Hepatocyte (in vitro differentiated cells): ENCODE results near the gene TES. TPM values are rescaled to one million over a fixed set of nuclear protein-coding genes. Genes with fewer than 3 reads are reported as not detected.
"Not testable (repeated sequence)": the region's sequence is repeated elsewhere in the genome, so short reads cannot be mapped to it uniquely, and the experiment has no call there.

Experiments used
- DNase-seq: peaks from one replicate; pipeline ENCODE4 v3.0.0-alpha.2; 2016; ENCODE audit warnings: low spot score
- H2AFZ ChIP-seq: fragments of 200-600 bp; sonication (generic); 2 replicates; pipeline ENCODE4 v1.6.0; 2016; ENCODE audit warnings: antibody characterized with exemption, mild to moderate bottlenecking
- H3K27ac ChIP-seq: fragments of 200-600 bp; sonication (generic); 2 replicates; pipeline ENCODE4 v1.5.1; 2016; ENCODE audit warnings: mild to moderate bottlenecking
- H3K27me3 ChIP-seq: fragments of 200-600 bp; sonication (generic); 2 replicates; pipeline ENCODE4 v1.6.1; 2016
- H3K36me3 ChIP-seq: fragments of 200-600 bp; sonication (generic); replicated peaks from 2 replicates; pipeline ENCODE4 v1.5.1; 2016; ENCODE audit warnings: low read depth; ENCODE audit not compliant: insufficient read depth
- H3K4me1 ChIP-seq: fragments of 200-600 bp; sonication (generic); 2 replicates; pipeline ENCODE4 v1.5.1; 2016; ENCODE audit warnings: mild to moderate bottlenecking, moderate library complexity; ENCODE audit not compliant: insufficient read depth
- H3K4me2 ChIP-seq: fragments of 200-600 bp; sonication (generic); 2 replicates; pipeline ENCODE4 v1.6.0; 2016
- H3K4me3 ChIP-seq: fragments of 200-600 bp; sonication (generic); 2 replicates; pipeline ENCODE4 v1.5.1; 2016; ENCODE audit warnings: mild to moderate bottlenecking
- H3K79me2 ChIP-seq: fragments of 200-600 bp; sonication (generic); 2 replicates; pipeline ENCODE4 v1.6.0; 2017; ENCODE audit warnings: mild to moderate bottlenecking
- H3K9me2 ChIP-seq: fragments of 200-600 bp; sonication (generic); replicated peaks from 2 replicates; pipeline ENCODE4 v1.6.0; 2017; ENCODE audit warnings: mild to moderate bottlenecking; ENCODE audit not compliant: insufficient read depth
- H3K9me3 ChIP-seq: fragments of 200-600 bp; sonication (generic); 2 replicates; pipeline ENCODE4 v1.5.1; 2016; ENCODE audit warnings: low read depth, mild to moderate bottlenecking
- H4K20me1 ChIP-seq: fragments of 200-600 bp; sonication (generic); 2 replicates; pipeline ENCODE4 v1.6.0; 2016; ENCODE audit warnings: mild to moderate bottlenecking; ENCODE audit not compliant: insufficient read depth, poor library complexity, severe bottlenecking
- EZH2 ChIP-seq: fragments of 200-600 bp; sonication (generic); IDR thresholded peaks from 2 replicates; pipeline ENCODE4 v1.6.1; 2016; ENCODE audit warnings: antibody characterized with exemption, mild to moderate bottlenecking, borderline replicate concordance
- EZH2phosphoT487 ChIP-seq: fragments of 200-600 bp; sonication (generic); IDR thresholded peaks from one replicate; pipeline ENCODE4 v1.6.1; 2018; ENCODE audit warnings: antibody characterized with exemption, mild to moderate bottlenecking, low read depth, moderate library complexity; ENCODE audit not compliant: unreplicated experiment, severe bottlenecking
- WGBS: methylation state at CpG from one replicate; pipeline ENCODE4 v1.1.6; 2016; ENCODE audit warnings: low lambda C conversion rate; ENCODE audit errors: missing lambda C conversion rate; 5-methylcytosine and 5-hydroxymethylcytosine counted together
- polyA plus RNA-seq: library from polyadenylated mRNA; unstranded; fragments of >200 nt; fragmentation: Nextera tagmentation; extraction: Ambion mirVana; gene quantifications from 2 replicates; pipeline ENCODE4 v1.2.1, GENCODE V29; 2016
- total RNA-seq: library from RNA; depleted of rRNA; stranded (reverse); fragments of >200 nt; gene quantifications from 2 replicates; pipeline ENCODE4 v1.2.3, GENCODE V29; 2014
- TF ChIP-seq, protein P1 (sequence below): fragments of 200-600 bp; sonication (generic); IDR thresholded peaks from 2 replicates; pipeline ENCODE4 v1.5.1; 2016; ENCODE audit warnings: antibody characterized with exemption, mild to moderate bottlenecking; ENCODE audit not compliant: poor library complexity

The TES gene
- total and polyA plus RNA-seq, 2 experiments from 2014 or later: 83.2 to 122 TPM

DNA sequence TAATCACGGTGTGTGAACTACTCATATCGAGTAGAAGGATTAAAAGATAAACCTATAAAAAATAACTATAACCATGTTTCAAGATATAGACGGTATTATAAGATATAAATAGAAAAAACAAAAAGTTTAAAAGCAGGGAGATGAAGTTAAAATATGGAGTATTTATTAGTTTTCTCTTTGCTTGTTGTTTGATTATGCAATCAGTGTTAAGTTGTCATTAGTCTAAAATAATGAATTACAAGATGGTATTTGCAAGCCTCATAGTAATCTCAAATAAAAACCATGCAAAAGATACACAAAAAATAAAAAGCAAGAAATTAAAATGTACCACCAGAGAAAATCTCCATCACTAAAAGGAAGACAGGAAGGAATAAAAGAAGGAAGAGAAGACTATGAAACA, 83.3 kb downstream of the TES start:
- Histone ChIP-seq H3K4me2 (no peak overlapping the region), H3K9me2 (no peaks in the 10 kb centered on the region), H3K4me1 (no peaks in the 10 kb centered on the region), H3K79me2 (no peaks in the 10 kb centered on the region), H3K27me3 (no peaks in the 10 kb centered on the region), H3K4me3 (no peak overlapping the region), H2AFZ (no peak overlapping the region), H4K20me1 (no peaks in the 10 kb centered on the region), H3K36me3 (no peaks in the 10 kb centered on the region), H3K27ac (no peak overlapping the region), H3K9me3 (no peaks in the 10 kb centered on the region)
- TF ChIP-seq EZH2: no peak
- TF ChIP-seq, protein P1, sequence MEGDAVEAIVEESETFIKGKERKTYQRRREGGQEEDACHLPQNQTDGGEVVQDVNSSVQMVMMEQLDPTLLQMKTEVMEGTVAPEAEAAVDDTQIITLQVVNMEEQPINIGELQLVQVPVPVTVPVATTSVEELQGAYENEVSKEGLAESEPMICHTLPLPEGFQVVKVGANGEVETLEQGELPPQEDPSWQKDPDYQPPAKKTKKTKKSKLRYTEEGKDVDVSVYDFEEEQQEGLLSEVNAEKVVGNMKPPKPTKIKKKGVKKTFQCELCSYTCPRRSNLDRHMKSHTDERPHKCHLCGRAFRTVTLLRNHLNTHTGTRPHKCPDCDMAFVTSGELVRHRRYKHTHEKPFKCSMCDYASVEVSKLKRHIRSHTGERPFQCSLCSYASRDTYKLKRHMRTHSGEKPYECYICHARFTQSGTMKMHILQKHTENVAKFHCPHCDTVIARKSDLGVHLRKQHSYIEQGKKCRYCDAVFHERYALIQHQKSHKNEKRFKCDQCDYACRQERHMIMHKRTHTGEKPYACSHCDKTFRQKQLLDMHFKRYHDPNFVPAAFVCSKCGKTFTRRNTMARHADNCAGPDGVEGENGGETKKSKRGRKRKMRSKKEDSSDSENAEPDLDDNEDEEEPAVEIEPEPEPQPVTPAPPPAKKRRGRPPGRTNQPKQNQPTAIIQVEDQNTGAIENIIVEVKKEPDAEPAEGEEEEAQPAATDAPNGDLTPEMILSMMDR: no peak
- no peak for TF ChIP-seq EZH2phosphoT487
- no peak for DNase-seq
- 81% methylated on average over 3 of the region's 3 CpGs for WGBS

DNA sequence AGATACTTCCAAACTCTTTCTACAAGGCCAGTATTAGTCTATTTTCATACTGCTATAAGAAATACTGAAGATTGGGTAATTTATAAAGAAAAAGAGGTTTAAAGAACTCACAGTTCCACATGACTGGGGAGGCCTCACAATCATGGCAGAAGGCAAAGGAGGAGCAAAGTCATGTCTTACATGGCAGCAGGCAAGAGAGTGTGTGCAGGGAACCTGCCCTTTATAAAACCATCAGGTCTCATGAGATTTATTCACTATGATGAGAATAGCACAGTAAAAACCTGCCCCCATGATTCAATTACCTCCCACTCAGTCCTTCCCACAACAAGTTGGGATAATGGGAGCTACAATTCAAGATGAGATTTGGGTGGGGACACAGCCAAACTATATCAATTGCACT, 85.6 kb downstream of the TES start:
- not testable (repeated sequence) for H3K4me3 ChIP-seq, H3K9me2 ChIP-seq, H3K4me1 ChIP-seq, H3K36me3 ChIP-seq, H3K27me3 ChIP-seq, H3K27ac ChIP-seq, H3K79me2 ChIP-seq, H2AFZ ChIP-seq, H4K20me1 ChIP-seq, H3K9me3 ChIP-seq, H3K4me2 ChIP-seq, DNase-seq

DNA sequence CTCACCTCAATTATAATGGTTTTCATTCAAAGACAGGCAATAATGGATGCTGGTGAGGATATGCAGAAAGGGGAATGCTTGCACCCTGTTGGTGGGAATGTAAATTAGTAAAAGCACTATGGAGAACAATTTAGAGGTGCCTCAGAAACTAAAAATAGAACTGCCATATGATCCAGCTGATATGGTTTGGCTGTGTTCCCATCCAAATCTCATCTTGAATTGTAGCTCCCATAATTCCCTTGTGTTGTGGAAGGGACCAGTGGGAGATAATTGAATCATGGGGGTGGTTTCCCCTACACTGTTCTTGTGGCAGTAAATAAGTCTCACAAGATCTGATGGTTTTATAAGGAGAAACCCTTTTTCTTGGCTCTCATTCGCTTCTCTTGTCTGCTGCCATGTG, 87.7 kb downstream of the TES start:
- DNase-seq: no peak

DNA sequence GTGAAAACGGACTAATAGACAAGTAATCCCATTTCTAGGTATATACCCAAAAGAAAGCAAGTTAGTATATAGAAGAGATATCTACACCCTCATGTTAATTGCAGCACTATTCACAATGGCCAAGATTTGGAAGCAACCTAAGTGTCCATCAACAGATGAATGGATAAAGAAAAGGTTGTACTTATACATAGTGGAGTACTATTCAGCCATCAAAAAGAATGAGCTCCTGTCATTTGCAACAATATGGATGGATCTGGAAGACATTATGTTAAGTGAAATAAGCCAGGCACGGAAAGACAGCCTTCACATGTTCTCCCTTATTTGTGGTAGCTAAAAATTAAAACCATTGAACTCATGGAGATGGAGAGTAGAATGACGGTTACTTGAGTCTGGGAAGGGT, 88.2 kb downstream of the TES start:
- H3K9me2 ChIP-seq: no peaks in the 10 kb centered on the region

More for the DNA sequence above, 87.7 kb downstream of the TES start:
- TF ChIP-seq EZH2phosphoT487 (no peak), EZH2 (no peak)
- TF ChIP-seq, protein P1: no peak
- Histone ChIP-seq H3K9me2 (no peaks in the 10 kb centered on the region), H3K4me3 (no peak overlapping the region), H3K4me2 (no peak overlapping the region), H4K20me1 (no peaks in the 10 kb centered on the region), H3K4me1 (no peaks in the 10 kb centered on the region), H3K27ac (no peak overlapping the region), H2AFZ (no peak overlapping the region), H3K27me3 (no peaks in the 10 kb centered on the region), H3K9me3 (no peaks in the 10 kb centered on the region), H3K36me3 (no peaks in the 10 kb centered on the region), H3K79me2 (no peaks in the 10 kb centered on the region)
- WGBS: 96% methylated on average over 1 of the region's 1 CpG

More for the DNA sequence above, 88.2 kb downstream of the TES start:
- no peak for DNase-seq
- TF ChIP-seq, protein P1: no peak
- TF ChIP-seq EZH2phosphoT487 (no peak), EZH2 (no peak)
- 93% methylated on average over 3 of the region's 3 CpGs for WGBS
- Histone ChIP-seq H3K4me1 (no peaks in the 10 kb centered on the region), H2AFZ (no peak overlapping the region), H3K27ac (no peak overlapping the region), H3K4me3 (no peak overlapping the region), H3K9me3 (no peaks in the 10 kb centered on the region), H3K27me3 (no peaks in the 10 kb centered on the region), H4K20me1 (no peaks in the 10 kb centered on the region), H3K4me2 (no peak overlapping the region), H3K79me2 (no peaks in the 10 kb centered on the region), H3K36me3 (no peaks in the 10 kb centered on the region)
